ENCODE results near the gene ZNF425.

Gene ZNF425

GRCh38 chr7:149084407-149084806, 41.7 kb downstream of the ZNF425 start:
- TF ChIP-seq MAX (IDR thresholded peaks at IDR 0.05) (no peak), CREB1 (IDR thresholded peaks at IDR 0.05; ENCODE audit: low read depth) (no peak), TAF1 (IDR thresholded peaks at IDR 0.05; ENCODE audit: low read depth) (no peak), NFIC (IDR thresholded peaks at IDR 0.05) (no peak), YY1 (IDR thresholded peaks at IDR 0.05; ENCODE audit: low read depth) (no peak), RAD21 (IDR thresholded peaks at IDR 0.05; ENCODE audit: low read depth) (no peak), TCF12 (IDR thresholded peaks at IDR 0.05; ENCODE audit: low read depth) (no peak), CEBPB (IDR thresholded peaks at IDR 0.05) (no peak), USF1 (IDR thresholded peaks at IDR 0.05) (no peak), EP300 (IDR thresholded peaks at IDR 0.05; ENCODE audit: borderline replicate concordance) (no peak), TEAD4 (IDR thresholded peaks at IDR 0.05) (no peak)

- TF ChIP-seq CEBPB (IDR thresholded peaks at IDR 0.05) (no peak), TCF12 (IDR thresholded peaks at IDR 0.05; ENCODE audit: low read depth) (no peak), TEAD4 (IDR thresholded peaks at IDR 0.05) (no peak), ZBTB7A (IDR thresholded peaks at IDR 0.05; ENCODE audit: low read depth) (no peak), NFIC (IDR thresholded peaks at IDR 0.05) (no peak), TAF1 (IDR thresholded peaks at IDR 0.05; ENCODE audit: low read depth) (no peak)
Observed at GRCh38 chr7:149081914-149082313, 44.2 kb downstream of the ZNF425 start.

GRCh38 chr7:149077594-149077993, 48.5 kb downstream of the ZNF425 start:
- TF ChIP-seq EGR1 (IDR thresholded peaks at IDR 0.05) = no peak
- TF ChIP-seq NFIC (IDR thresholded peaks at IDR 0.05) = no peak
- no peak for TF ChIP-seq RAD21 (IDR thresholded peaks at IDR 0.05; ENCODE audit: low read depth)
- TF ChIP-seq FOXM1 (IDR thresholded peaks at IDR 0.05; ENCODE audit: borderline replicate concordance, low read depth) = no peak
- TF ChIP-seq TCF12 (IDR thresholded peaks at IDR 0.05; ENCODE audit: low read depth) = no peak
- no peak for TF ChIP-seq ZBTB7A (IDR thresholded peaks at IDR 0.05; ENCODE audit: low read depth)
- no peak for TF ChIP-seq MAX (IDR thresholded peaks at IDR 0.05)
- no peak for TF ChIP-seq TAF1 (IDR thresholded peaks at IDR 0.05; ENCODE audit: low read depth)
- TF ChIP-seq CREB1 (IDR thresholded peaks at IDR 0.05; ENCODE audit: low read depth) = no peak
- TF ChIP-seq YY1 (IDR thresholded peaks at IDR 0.05; ENCODE audit: low read depth) = no peak
- no peak for TF ChIP-seq TEAD4 (IDR thresholded peaks at IDR 0.05)
- no peak for TF ChIP-seq EP300 (IDR thresholded peaks at IDR 0.05; ENCODE audit: borderline replicate concordance)
- no peak for TF ChIP-seq CEBPB (IDR thresholded peaks at IDR 0.05)
- no peak for TF ChIP-seq REST (IDR thresholded peaks at IDR 0.05; ENCODE audit: low read depth)
- TF ChIP-seq USF1 (IDR thresholded peaks at IDR 0.05) = no peak

- no peak for TF ChIP-seq NFIC (IDR thresholded peaks at IDR 0.05)
Observed at GRCh38 chr7:149075286-149075685, 50.8 kb downstream of the ZNF425 start.

- no peak for TF ChIP-seq MAX (IDR thresholded peaks at IDR 0.05)
- TF ChIP-seq YY1 (IDR thresholded peaks at IDR 0.05; ENCODE audit: low read depth) = no peak
- TF ChIP-seq TEAD4 (IDR thresholded peaks at IDR 0.05) = no peak
- TF ChIP-seq FOXM1 (IDR thresholded peaks at IDR 0.05; ENCODE audit: borderline replicate concordance, low read depth) = no peak
- no peak for TF ChIP-seq RAD21 (IDR thresholded peaks at IDR 0.05; ENCODE audit: low read depth)
- no peak for TF ChIP-seq EP300 (IDR thresholded peaks at IDR 0.05; ENCODE audit: borderline replicate concordance)
- TF ChIP-seq USF1 (IDR thresholded peaks at IDR 0.05) = no peak
Observed at GRCh38 chr7:149074116-149074885, 51.8 kb downstream of the ZNF425 start.

- TF ChIP-seq NFIC (IDR thresholded peaks at IDR 0.05) (no peak), TAF1 (IDR thresholded peaks at IDR 0.05; ENCODE audit: low read depth) (no peak), TEAD4 (IDR thresholded peaks at IDR 0.05) (no peak)
Observed at GRCh38 chr7:149072438-149072775, 53.7 kb downstream of the ZNF425 start.

GRCh38 chr7:149071641-149072437, 54.3 kb downstream of the ZNF425 start:
- TF ChIP-seq EP300 (IDR thresholded peaks at IDR 0.05; ENCODE audit: borderline replicate concordance) = no peak
- TF ChIP-seq CEBPB (IDR thresholded peaks at IDR 0.05) = no peak
- TF ChIP-seq NFIC (IDR thresholded peaks at IDR 0.05) = no peak
- TF ChIP-seq RAD21 (IDR thresholded peaks at IDR 0.05; ENCODE audit: low read depth) = no peak
- no peak for TF ChIP-seq CREB1 (IDR thresholded peaks at IDR 0.05; ENCODE audit: low read depth)
- no peak for TF ChIP-seq EGR1 (IDR thresholded peaks at IDR 0.05)
- no peak for TF ChIP-seq YY1 (IDR thresholded peaks at IDR 0.05; ENCODE audit: low read depth)
- TF ChIP-seq TEAD4 (IDR thresholded peaks at IDR 0.05) = no peak
- no peak for TF ChIP-seq REST (IDR thresholded peaks at IDR 0.05; ENCODE audit: low read depth)
- TF ChIP-seq FOXM1 (IDR thresholded peaks at IDR 0.05; ENCODE audit: borderline replicate concordance, low read depth) = no peak
- no peak for TF ChIP-seq TAF1 (IDR thresholded peaks at IDR 0.05; ENCODE audit: low read depth)
- TF ChIP-seq ZBTB7A (IDR thresholded peaks at IDR 0.05; ENCODE audit: low read depth) = no peak
- no peak for TF ChIP-seq USF1 (IDR thresholded peaks at IDR 0.05)
